NK-92 treated with Interleukin-12 subunit alpha and Interleukin-12 subunit beta, amount 100 ng/mL, for 24 hours (cell line): ENCODE measurements around the gene ITGA1.
"Not testable (repeated sequence)": the region's sequence is repeated elsewhere in the genome, so short reads cannot be mapped to it uniquely, and the experiment has no call there.

Source experiments
- DNase-seq: peaks from one replicate; lab custom pipeline; 2025; lab: John Stamatoyannopoulos, UW

The ITGA1 gene

DNA sequence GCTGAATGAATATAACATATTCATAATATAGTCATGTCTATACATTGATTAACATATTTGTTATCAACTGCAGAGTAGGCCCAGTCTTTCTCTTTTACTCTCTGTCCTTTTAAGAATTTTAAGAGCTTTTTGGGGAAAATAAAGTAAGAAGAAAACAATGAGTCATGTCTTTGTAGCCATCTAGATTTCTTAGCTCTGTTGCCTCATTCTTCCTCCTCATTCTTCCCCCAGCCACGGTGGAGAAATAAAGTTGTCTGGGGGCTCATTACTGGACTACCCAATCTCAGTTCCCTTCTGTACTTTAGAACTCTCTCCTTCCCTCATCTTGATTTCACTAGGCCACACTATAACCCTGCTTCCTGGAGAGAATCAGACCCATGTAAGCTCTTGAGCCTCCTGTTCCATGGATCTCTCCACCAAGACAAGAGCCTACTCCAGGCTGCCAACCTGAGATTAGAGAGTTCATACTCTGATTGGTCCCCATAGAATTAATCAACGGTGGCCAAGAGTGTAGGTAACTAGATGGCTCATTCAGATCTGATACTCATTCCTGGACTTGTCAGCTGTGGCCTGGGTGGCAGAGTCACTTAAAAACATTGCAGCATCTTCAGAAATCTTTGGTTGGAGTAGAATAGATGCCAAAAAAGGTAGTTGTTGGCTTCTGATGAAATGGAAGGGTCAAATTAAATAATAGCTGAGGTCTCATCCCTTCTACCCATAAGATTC is 44.2 kb downstream of the ITGA1 start:
- no peak for DNase-seq

DNA sequence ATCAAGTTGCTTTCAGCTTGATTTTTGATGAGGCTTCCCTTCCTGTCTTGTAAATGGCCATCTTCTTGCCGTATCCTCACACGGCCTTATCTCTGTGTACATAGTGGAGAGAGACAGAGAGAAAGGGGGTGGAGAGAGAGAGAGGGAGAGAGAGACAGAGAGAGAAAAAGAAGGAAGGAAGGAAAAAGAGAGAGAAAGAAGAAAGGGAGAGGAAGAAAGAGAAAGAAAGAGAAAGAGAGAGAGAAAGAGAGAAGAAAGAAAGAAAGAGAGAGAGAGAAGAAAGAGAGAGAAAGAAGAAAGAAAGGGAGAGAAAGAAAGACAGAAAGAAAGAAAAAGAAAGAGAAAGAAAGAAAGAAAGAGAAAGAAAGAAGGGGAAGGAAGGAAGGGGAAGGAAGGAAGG is 46.6 kb downstream of the ITGA1 start:
- no peak for DNase-seq

DNA sequence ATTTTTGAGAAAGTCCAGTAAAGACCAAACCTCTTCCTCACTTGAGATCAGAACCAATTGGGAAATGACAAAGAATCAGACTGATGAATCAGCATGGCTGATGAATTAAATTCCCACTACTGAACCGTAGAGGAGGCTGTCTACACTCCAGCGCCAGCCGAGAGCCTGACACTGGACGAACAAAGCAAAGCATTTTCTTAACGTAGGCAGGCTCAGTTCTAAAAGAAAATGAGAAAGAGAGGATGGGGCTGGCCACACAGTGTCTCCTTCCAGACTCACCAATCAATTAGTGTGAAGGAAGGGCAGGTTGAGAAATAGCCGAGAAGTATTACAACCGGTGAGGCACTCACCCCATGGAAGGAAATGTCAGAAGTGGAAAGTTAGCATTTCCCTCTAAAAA is 49.4 kb downstream of the ITGA1 start:
- DNase-seq: no peak

DNA sequence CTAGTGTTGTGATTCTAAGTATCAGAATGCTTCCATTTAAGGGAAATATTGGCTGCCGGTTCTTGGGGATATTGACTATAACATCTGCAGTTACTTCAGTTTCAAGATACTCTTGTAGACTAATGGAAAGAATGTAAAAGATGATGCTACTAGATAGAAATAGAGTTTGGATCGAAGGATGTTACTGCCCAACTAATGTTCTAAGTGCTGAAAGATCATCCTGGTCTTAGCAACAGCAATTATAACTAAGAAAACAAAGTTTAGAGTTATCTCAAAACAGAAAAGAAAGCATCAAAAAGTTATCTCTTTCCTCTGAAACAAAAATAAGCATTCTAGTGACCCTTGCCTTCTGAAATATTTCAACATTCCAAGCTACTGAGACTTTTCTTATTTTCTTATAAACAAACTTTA is 49.9 kb downstream of the ITGA1 start:
- DNase-seq: no peak

DNA sequence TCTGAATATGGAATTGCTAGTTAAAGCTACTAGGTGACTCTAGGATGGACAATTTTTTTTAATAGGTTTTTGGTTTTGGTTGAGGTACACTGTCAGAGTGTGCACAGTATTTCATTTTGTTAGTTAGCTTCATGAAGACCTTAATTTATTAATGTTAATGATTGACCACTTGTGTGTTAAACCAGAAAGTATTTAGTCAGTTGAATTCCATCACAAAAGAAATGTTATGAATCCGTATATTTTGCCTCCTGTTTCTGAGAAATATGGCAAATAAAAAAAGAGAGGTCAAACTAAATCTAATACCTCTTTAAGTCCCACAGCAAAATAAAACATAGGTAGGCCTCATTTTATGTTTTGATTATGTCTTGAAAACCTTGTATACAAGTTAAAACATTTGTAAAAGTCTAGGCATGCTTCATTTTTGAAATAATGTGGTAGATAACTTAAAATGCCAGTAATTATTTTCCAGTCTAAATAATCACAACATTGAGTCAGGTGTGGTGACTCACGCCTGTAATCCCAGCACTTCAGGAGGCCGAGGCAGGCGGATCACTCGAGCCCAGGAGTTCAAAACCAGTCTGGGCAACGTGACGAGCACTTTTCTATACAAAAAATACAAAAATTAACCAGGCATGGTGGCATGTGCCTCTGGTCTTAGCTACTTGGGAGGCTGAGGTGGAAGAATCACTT is 50.8 kb downstream of the ITGA1 start:
- DNase-seq: no peak

GRCh38 chr5:52839285-52839684 is 51.6 kb downstream of the ITGA1 start:
- DNase-seq: no peak

DNA sequence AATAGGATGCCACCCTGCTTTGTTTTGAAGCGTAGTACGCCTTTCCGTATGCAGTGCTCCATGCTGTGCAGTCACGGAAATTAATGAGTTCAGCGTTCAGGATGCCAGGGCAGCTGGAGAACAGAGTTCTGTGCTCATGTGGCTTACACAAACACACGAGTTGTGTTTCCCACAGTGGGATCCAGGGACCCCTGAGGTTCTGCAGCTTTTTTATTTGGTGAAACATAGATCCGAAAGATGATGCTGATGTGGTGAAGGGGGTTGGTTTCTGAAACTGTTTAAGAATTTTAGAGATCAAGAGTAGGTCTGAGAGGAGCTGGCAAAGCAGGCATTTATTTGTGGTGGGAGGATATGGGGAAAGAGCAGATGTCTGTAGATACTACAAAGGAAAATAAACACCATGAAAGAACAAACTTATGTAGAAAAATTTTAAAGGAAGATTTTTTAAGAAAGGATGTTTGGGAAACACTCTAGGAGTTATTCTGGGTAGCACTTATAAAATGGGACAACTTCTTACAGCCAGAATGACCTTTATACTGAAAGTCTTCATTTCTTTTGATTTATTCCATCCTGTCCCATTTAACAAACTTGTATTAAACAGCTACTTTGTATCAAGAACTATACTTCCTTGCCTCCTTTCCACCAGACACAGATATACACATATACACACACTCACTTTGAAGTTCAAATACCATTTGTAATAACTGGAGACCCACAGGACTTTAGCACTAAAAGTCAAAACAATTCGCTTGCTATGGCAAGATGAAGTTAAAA is 52.7 kb downstream of the ITGA1 start:
- DNase-seq: no peak

DNA sequence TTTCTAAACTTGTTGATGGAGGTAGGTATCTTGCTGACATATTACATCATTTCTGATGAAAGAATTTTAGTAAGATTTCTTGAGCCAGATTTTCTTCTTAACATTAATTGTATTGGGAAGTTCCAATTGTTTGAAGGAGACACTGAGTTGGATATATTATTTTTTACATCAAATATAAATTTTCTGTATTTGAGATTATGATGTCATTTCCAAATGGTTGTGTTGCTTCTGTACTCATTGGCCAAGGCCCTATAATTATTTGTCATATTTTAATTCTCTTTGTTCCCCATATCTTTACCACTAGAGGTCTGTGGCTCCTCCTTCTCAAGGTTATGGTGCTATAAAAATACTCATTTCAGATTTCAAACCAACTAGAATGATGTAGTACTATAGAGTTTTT is 53.4 kb downstream of the ITGA1 start:
- DNase-seq: no peak

- DNase-seq: no peak
These were observed 54.4 kb downstream of the ITGA1 start for GRCh38 chr5:52842111-52842510.

DNA sequence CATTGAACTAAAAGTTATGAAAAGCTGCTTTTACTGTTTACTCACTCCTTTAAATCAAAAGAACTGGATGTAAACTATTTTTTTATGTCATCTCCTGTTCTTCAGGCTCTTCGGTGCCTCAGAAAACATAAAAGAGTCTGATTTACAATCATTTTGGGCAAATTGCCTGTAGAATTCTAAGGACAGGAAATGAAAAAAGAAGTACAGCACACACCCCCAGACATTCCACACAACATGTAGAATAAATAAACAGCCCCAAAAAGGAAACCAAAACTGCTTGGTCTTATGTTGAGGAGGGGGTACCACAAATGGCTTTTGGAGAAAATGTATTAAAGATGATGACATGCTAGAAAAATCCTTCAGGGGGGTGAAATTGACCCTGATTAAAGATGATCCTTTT is 57.2 kb downstream of the ITGA1 start:
- no peak for DNase-seq

DNA sequence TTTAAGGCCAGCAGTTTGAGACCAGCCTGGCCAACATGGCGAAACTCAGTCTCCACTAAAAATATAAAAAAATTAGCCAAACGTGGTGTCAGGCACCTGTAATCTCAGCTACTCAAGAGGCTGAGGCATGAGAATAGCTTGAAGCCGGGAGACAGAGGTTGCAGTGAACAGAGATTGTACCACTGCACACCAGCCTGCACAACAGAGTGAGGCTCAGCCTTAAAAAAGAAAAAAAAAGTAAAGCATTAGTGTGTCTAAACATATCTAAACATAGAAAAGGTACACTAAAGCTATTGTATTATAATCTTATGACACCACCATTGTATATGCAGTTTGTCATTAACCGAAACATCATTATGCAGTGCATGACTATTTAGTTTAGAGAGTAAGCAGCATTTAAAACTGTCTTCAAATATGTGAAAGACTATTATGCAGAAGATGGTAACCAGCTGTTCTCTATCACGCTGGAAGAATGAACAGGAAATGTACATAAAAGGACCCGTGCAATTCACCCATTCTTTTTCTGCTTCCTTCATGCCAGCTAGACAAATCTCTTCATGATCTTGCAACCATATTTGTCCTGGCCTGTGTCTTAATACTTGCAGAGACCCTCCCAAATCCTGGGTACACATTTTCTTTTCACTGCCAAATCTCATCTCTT is 58.6 kb downstream of the ITGA1 start:
- DNase-seq: no peak

GRCh38 chr5:52848688-52849087 is 61.0 kb downstream of the ITGA1 start:
- DNase-seq: not testable (repeated sequence)

DNA sequence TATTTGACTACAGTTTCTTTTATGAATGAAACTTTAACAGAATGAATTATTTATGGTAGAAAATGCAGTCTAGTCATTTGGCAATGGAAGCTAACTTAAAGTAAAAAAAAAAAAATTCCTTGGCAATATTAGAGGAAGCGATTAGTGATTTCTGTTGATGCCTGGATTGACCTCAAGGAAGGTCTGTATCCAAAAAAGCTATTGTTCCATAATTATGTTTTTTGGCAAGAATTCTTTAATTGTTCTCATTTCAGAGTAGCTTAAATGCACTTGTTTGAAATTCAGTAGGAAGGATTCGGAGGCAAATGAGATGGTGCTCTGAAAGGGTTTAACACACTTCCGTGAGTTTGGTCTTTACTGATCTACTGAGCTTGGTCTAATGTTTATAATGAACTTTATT is 61.8 kb downstream of the ITGA1 start:
- no peak for DNase-seq

DNA sequence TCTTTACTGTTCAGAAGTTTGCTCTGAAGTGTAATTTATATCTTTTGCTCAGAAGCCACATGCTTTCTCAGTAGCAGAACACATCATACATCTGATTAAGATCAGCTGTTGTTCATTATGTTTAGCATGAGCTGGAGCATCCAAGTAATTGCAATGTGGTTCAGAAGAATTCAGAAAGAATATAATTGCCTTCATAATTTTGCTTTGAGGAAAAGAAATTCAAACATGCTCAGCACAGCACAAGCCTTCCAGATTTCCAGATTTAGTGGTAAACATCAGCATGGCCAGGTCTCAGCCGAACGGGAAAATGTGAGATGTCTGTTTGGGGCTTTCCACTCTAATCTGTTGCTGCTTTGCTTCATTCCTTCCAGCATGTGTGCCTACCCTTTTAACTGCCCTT is 65.9 kb downstream of the ITGA1 start:
- DNase-seq: no peak

- DNase-seq: no peak
These were observed 66.6 kb downstream of the ITGA1 start for GRCh38 chr5:52854301-52854700.

DNA sequence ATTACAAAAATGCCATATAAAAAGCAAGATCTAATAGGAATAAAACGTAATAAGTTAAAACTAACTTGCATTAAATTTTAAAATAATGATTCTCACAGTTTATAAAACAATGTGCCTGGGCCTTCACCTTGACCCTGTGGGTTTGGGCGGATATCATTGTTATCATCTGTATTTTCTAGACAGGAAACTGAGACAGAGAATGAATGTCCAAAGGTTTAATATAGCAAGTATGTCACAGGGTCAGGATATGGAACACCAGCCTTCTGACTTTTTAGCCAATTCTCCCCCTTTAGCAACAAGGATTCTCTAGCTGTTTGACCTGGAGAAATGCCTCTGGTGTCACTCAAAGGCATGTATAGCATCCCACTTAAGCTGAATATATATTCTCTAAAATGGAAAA is 67.2 kb downstream of the ITGA1 start:
- no peak for DNase-seq

GRCh38 chr5:52856564-52856963 is 68.8 kb downstream of the ITGA1 start:
- DNase-seq: no peak

DNA sequence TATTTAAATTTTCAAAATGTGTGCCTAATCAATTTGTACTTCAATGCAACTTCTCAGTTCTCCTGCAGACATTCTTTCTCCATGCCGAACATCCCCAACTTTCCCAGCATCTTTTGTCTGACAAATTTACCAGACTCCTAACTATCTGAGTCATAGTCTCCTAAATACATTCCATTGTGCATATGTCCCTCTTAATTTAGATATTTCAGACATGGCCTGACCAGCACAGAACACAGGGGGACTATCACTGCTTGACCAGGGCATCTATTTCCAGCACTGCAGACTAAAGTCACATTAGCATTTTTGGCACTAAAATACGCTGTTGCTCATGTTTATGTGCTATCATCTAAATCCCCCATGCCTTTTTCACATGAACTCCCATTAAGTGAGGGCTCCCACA is 71.9 kb downstream of the ITGA1 start:
- no peak for DNase-seq

- DNase-seq: no peak
These were observed 73.7 kb downstream of the ITGA1 start for GRCh38 chr5:52861368-52861767.

GRCh38 chr5:52863715-52864290 is 76.1 kb downstream of the ITGA1 start:
- no peak for DNase-seq

GRCh38 chr5:52864371-52864770 is 76.7 kb downstream of the ITGA1 start:
- DNase-seq: no peak

DNA sequence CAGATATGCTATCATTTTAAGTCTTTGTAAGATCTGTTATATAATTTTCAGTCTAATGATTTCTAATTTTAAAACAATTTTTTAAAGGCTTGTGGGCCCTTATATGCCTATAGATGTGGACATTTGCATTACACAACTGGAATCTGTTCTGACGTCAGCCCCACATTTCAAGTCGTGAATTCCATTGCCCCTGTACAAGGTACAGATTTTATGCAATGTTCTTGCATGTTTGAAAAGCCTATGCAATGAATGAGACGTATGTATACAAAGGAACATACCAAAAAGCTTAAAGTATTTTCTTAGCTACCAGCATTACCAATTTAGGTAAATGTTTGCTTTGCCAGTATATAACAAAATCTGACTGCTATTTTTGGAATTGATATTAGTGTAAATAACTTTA is 77.2 kb downstream of the ITGA1 start:
- no peak for DNase-seq
